ENCODE data around the gene CES1.
"Not testable (repeated sequence)": the region's sequence is repeated elsewhere in the genome, so short reads cannot be mapped to it uniquely, and the experiment has no call there.

CES1 gene

GRCh38 chr16:55832773-55833691 lies at the start of gene CES1:
Gene CES1 (minus strand): TSS chr16:55833096. CDS start chr16:55833055, 41 bp downstream.
- Mint-ChIP-seq H3K27me3 (peaks cover 51% of the 10 kb centered on the region), H3K4me1 (no peaks in the 10 kb centered on the region), H3K9me3 (no peaks in the 10 kb centered on the region), H3K27ac (ENCODE audit: low read depth) (no peak within 1 kb of the TSS), H3K4me3 (no peak within 1 kb of the TSS), H3K36me3 (ENCODE audit: insufficient read depth) (no peaks in the 10 kb centered on the region)
- ATAC-seq (replicated peaks; ENCODE audit: extremely low read depth, poor library complexity, severe bottlenecking) (no peak), DNase-seq (ENCODE audit: low spot score in 2 of 2) (no peak)

GRCh38 chr16:55876854-55877253 lies 44.0 kb upstream of the CES1 start:
- H3K4me1 Mint-ChIP-seq = no peaks in the 10 kb centered on the region
- no peaks in the 10 kb centered on the region for H3K36me3 Mint-ChIP-seq (ENCODE audit: insufficient read depth)
- no peak for DNase-seq (ENCODE audit: low spot score in 2 of 2)
- peaks cover 19% of the 10 kb centered on the region for H3K27me3 Mint-ChIP-seq
- H3K27ac Mint-ChIP-seq (ENCODE audit: low read depth) = no peak overlapping the region
- H3K4me3 Mint-ChIP-seq = no peak overlapping the region
- no peak for ATAC-seq (replicated peaks; ENCODE audit: extremely low read depth, poor library complexity, severe bottlenecking)
- no peaks in the 10 kb centered on the region for H3K9me3 Mint-ChIP-seq

GRCh38 chr16:55875273-55875672 lies 42.4 kb upstream of the CES1 start, which contains the start of gene CES5A:
Gene CES5A (minus strand): TSS chr16:55875373. CDS start chr16:55875221, 152 bp downstream.
- H3K9me3 Mint-ChIP-seq = no peaks in the 10 kb centered on the region
- no peaks in the 10 kb centered on the region for H3K36me3 Mint-ChIP-seq (ENCODE audit: insufficient read depth)
- H3K4me3 Mint-ChIP-seq = no peak within 1 kb of the TSS
- H3K4me1 Mint-ChIP-seq = no peaks in the 10 kb centered on the region
- peaks cover 30% of the 10 kb centered on the region for H3K27me3 Mint-ChIP-seq
- no peak within 1 kb of the TSS for H3K27ac Mint-ChIP-seq (ENCODE audit: low read depth)
- ATAC-seq (replicated peaks; ENCODE audit: extremely low read depth, poor library complexity, severe bottlenecking) = no peak
- no peak for DNase-seq (ENCODE audit: low spot score in 2 of 2)

GRCh38 chr16:55873122-55873521 lies 40.2 kb upstream of the CES1 start:
- Mint-ChIP-seq H3K27ac (ENCODE audit: low read depth) (no peak overlapping the region), H3K4me3 (no peak overlapping the region), H3K9me3 (no peaks in the 10 kb centered on the region), H3K36me3 (ENCODE audit: insufficient read depth) (no peaks in the 10 kb centered on the region), H3K27me3 (peaks cover 50% of the 10 kb centered on the region), H3K4me1 (no peaks in the 10 kb centered on the region)
- DNase-seq (ENCODE audit: low spot score in 2 of 2) = no peak
- ATAC-seq (replicated peaks; ENCODE audit: extremely low read depth, poor library complexity, severe bottlenecking) = no peak

- no peaks in the 10 kb centered on the region for H3K9me3 Mint-ChIP-seq
- no peak overlapping the region for H3K27ac Mint-ChIP-seq (ENCODE audit: low read depth)
- H3K27me3 Mint-ChIP-seq = peaks cover 51% of the 10 kb centered on the region
- H3K4me1 Mint-ChIP-seq = no peaks in the 10 kb centered on the region
- no peak for DNase-seq (ENCODE audit: low spot score in 2 of 2)
- no peak for ATAC-seq (replicated peaks; ENCODE audit: extremely low read depth, poor library complexity, severe bottlenecking)
- no peaks in the 10 kb centered on the region for H3K36me3 Mint-ChIP-seq (ENCODE audit: insufficient read depth)
- no peak overlapping the region for H3K4me3 Mint-ChIP-seq
Measured at GRCh38 chr16:55872130-55872529, 39.2 kb upstream of the CES1 start.

- H3K9me3 Mint-ChIP-seq = no peaks in the 10 kb centered on the region
Measured at GRCh38 chr16:55871411-55872038, 38.6 kb upstream of the CES1 start.

GRCh38 chr16:55868980-55869379 lies 36.1 kb upstream of the CES1 start:
- peaks cover 41% of the 10 kb centered on the region for H3K27me3 Mint-ChIP-seq
- ATAC-seq (replicated peaks; ENCODE audit: extremely low read depth, poor library complexity, severe bottlenecking) (no peak), DNase-seq (ENCODE audit: low spot score in 2 of 2) (no peak)
- H3K36me3 Mint-ChIP-seq (ENCODE audit: insufficient read depth) = no peaks in the 10 kb centered on the region
- no peak overlapping the region for H3K4me3 Mint-ChIP-seq
- H3K9me3 Mint-ChIP-seq = no peaks in the 10 kb centered on the region
- no peak overlapping the region for H3K27ac Mint-ChIP-seq (ENCODE audit: low read depth)
- no peaks in the 10 kb centered on the region for H3K4me1 Mint-ChIP-seq

More at GRCh38 chr16:55871411-55872038, 38.6 kb upstream of the CES1 start:
- Mint-ChIP-seq H3K4me3 (no peak overlapping the region), H3K27me3 (peaks cover 48% of the 10 kb centered on the region), H3K36me3 (ENCODE audit: insufficient read depth) (no peaks in the 10 kb centered on the region), H3K27ac (ENCODE audit: low read depth) (no peak overlapping the region), H3K4me1 (no peaks in the 10 kb centered on the region)
- DNase-seq (ENCODE audit: low spot score in 2 of 2) (no peak), ATAC-seq (replicated peaks; ENCODE audit: extremely low read depth, poor library complexity, severe bottlenecking) (no peak)

- H3K36me3 Mint-ChIP-seq (ENCODE audit: insufficient read depth) = no peaks in the 10 kb centered on the region
- no peak overlapping the region for H3K27ac Mint-ChIP-seq (ENCODE audit: low read depth)
- no peak for DNase-seq (ENCODE audit: low spot score in 2 of 2)
- no peaks in the 10 kb centered on the region for H3K9me3 Mint-ChIP-seq
- H3K4me1 Mint-ChIP-seq = no peaks in the 10 kb centered on the region
- H3K4me3 Mint-ChIP-seq = no peak overlapping the region
- peaks cover 43% of the 10 kb centered on the region for H3K27me3 Mint-ChIP-seq
- ATAC-seq (replicated peaks; ENCODE audit: extremely low read depth, poor library complexity, severe bottlenecking) = no peak
Measured at GRCh38 chr16:55868137-55868536, 35.2 kb upstream of the CES1 start.

GRCh38 chr16:55861288-55861687 lies 28.4 kb upstream of the CES1 start:
- no peak overlapping the region for H3K27ac Mint-ChIP-seq (ENCODE audit: low read depth)
- ATAC-seq (replicated peaks; ENCODE audit: extremely low read depth, poor library complexity, severe bottlenecking) = no peak
- H3K9me3 Mint-ChIP-seq = no peaks in the 10 kb centered on the region
- H3K4me3 Mint-ChIP-seq = no peak overlapping the region
- no peak for DNase-seq (ENCODE audit: low spot score in 2 of 2)
- peaks cover 44% of the 10 kb centered on the region for H3K27me3 Mint-ChIP-seq
- no peaks in the 10 kb centered on the region for H3K36me3 Mint-ChIP-seq (ENCODE audit: insufficient read depth)
- no peaks in the 10 kb centered on the region for H3K4me1 Mint-ChIP-seq

GRCh38 chr16:55857650-55858049 lies 24.8 kb upstream of the CES1 start:
- not testable (repeated sequence) for DNase-seq (ENCODE audit: low spot score in 2 of 2); H3K4me3 Mint-ChIP-seq; ATAC-seq (replicated peaks; ENCODE audit: extremely low read depth, poor library complexity, severe bottlenecking); H3K4me1 Mint-ChIP-seq; H3K27ac Mint-ChIP-seq (ENCODE audit: low read depth); H3K36me3 Mint-ChIP-seq (ENCODE audit: insufficient read depth); H3K9me3 Mint-ChIP-seq
- peaks cover 61% of the 10 kb centered on the region for H3K27me3 Mint-ChIP-seq

- peaks cover 61% of the 10 kb centered on the region for H3K27me3 Mint-ChIP-seq
- H3K27ac Mint-ChIP-seq (ENCODE audit: low read depth) = no peak overlapping the region
- no peaks in the 10 kb centered on the region for H3K4me1 Mint-ChIP-seq
- ATAC-seq (replicated peaks; ENCODE audit: extremely low read depth, poor library complexity, severe bottlenecking) = no peak
- DNase-seq (ENCODE audit: low spot score in 2 of 2) = no peak
- no peaks in the 10 kb centered on the region for H3K36me3 Mint-ChIP-seq (ENCODE audit: insufficient read depth)
- H3K4me3 Mint-ChIP-seq = no peak overlapping the region
- H3K9me3 Mint-ChIP-seq = no peaks in the 10 kb centered on the region
Measured at GRCh38 chr16:55856950-55857349, 24.1 kb upstream of the CES1 start.

GRCh38 chr16:55853114-55853513 lies 20.2 kb upstream of the CES1 start:
- H3K36me3 Mint-ChIP-seq (ENCODE audit: insufficient read depth) = no peaks in the 10 kb centered on the region
- DNase-seq (ENCODE audit: low spot score in 2 of 2) (no peak), ATAC-seq (replicated peaks; ENCODE audit: extremely low read depth, poor library complexity, severe bottlenecking) (no peak)
- H3K9me3 Mint-ChIP-seq = no peaks in the 10 kb centered on the region
- H3K4me1 Mint-ChIP-seq = no peaks in the 10 kb centered on the region
- no peak overlapping the region for H3K4me3 Mint-ChIP-seq
- peaks cover 77% of the 10 kb centered on the region for H3K27me3 Mint-ChIP-seq
- H3K27ac Mint-ChIP-seq (ENCODE audit: low read depth) = no peak overlapping the region

- H3K27ac Mint-ChIP-seq (ENCODE audit: low read depth) = no peak overlapping the region
- no peaks in the 10 kb centered on the region for H3K4me1 Mint-ChIP-seq
- DNase-seq (ENCODE audit: low spot score in 2 of 2) (no peak), ATAC-seq (replicated peaks; ENCODE audit: extremely low read depth, poor library complexity, severe bottlenecking) (no peak)
- H3K27me3 Mint-ChIP-seq = peaks cover 86% of the 10 kb centered on the region
- H3K36me3 Mint-ChIP-seq (ENCODE audit: insufficient read depth) = no peaks in the 10 kb centered on the region
- no peaks in the 10 kb centered on the region for H3K9me3 Mint-ChIP-seq
- no peak overlapping the region for H3K4me3 Mint-ChIP-seq
Measured at GRCh38 chr16:55849536-55849935, 16.6 kb upstream of the CES1 start.

Data from central memory CD8-positive, alpha-beta T cell (primary cell).